K562 (cell line): ENCODE data around the gene NAT14. TPM values are rescaled to one million over a fixed set of nuclear protein-coding genes. Genes with fewer than 3 reads are reported as not detected.

Experiments
- ATAC-seq: fragments of 200-7000 bp; cut with Tn5 transposase; 3 replicates; pipeline ENCODE4 v1.9.1; 2020; ENCODE audit warnings: moderate library complexity
- BruUV-seq: library from RNA; stranded (reverse); fragments of 400-500 nt; replicated peaks from 2 replicates; lab custom pipeline; 2021; lab: Mats Ljungman, UMichigan
- CTCF ChIA-PET: fragments of 300-600 bp; formaldehyde crosslinking; extraction: SDS; loops from one replicate; lab custom pipeline; 2021; ENCODE audit warnings: low intra/inter-chr PET ratio; lab: Yijun Ruan, JAX
- POLR2A ChIA-PET: fragments of 300-600, 350-650 bp; sonication (Branson Sonifier 250); formaldehyde crosslinking; extraction: SDS; loops from one replicate; lab custom pipeline; 2021; ENCODE audit warnings: antibody characterized with exemption, inconsistent platforms; lab: Yijun Ruan, JAX
- DNase-seq, 4 experiments: peaks; one replicate each; pipeline versions ENCODE4 v3.0.0 to v3.0.0-alpha.2; 2011 to 2018; ENCODE audit warnings: low spot score in 3 of 4, mixed read lengths in 3 of 4; ENCODE audit errors: extremely low read depth in 1 of 4
- FAIRE-seq: peaks from 2 replicates; lab custom pipeline; 2011; peaks lifted over from hg19 to GRCh38; lab: Jason Lieb, UNC
- H2AFZ ChIP-seq: 2 replicates; pipeline ENCODE4 v1.6.0; 2011; ENCODE audit warnings: low read depth, low read length, control low read depth, inconsistent platforms
- H3K27ac ChIP-seq: fragments of 200-600 bp; 3 replicates; pipeline ENCODE4 v1.8.0; 2011; ENCODE audit warnings: low read depth, mild to moderate bottlenecking, control low read depth, inconsistent platforms, low read length, moderate library complexity, mixed read lengths; ENCODE audit errors: extremely low read depth
- H3K27me3 ChIP-seq, 2 experiments: fragments of 300-600 bp in 1 of 2; 2 replicates in 1 of 2; 3 replicates in 1 of 2; pipeline versions ENCODE4 v1.6.0 to v1.8.0; 2011; ENCODE audit warnings: inconsistent platforms in 2 of 2, low read length in 2 of 2, mild to moderate bottlenecking in 1 of 2, mixed read lengths in 1 of 2, moderate library complexity in 1 of 2; ENCODE audit not compliant: control insufficient read depth in 2 of 2, insufficient read depth in 2 of 2
- H3K36me3 ChIP-seq: fragments of 300-600 bp; 3 replicates; pipeline ENCODE4 v1.8.0; 2011; ENCODE audit warnings: mild to moderate bottlenecking, low read length, inconsistent platforms; ENCODE audit not compliant: control insufficient read depth, insufficient read depth
- H3K4me1 ChIP-seq, 2 experiments: fragments of 200-600 bp in 1 of 2; replicated peaks in 1 of 2; 2 replicates in 1 of 2; 3 replicates in 1 of 2; pipeline versions ENCODE4 v1.5.1 to v1.8.0; 2011; ENCODE audit warnings: inconsistent platforms in 2 of 2, low read length in 2 of 2, mild to moderate bottlenecking in 1 of 2, mixed read lengths in 1 of 2, moderate library complexity in 1 of 2; ENCODE audit not compliant: control insufficient read depth in 2 of 2, insufficient read depth in 2 of 2
- H3K4me2 ChIP-seq: 2 replicates; pipeline ENCODE4 v1.6.1; 2011; ENCODE audit warnings: low read length, control low read depth, inconsistent platforms, mixed read lengths; ENCODE audit not compliant: insufficient read depth
- H3K4me3 ChIP-seq: fragments of 200-600 bp; sonication (generic), shearing (Covaris generic); 2 replicates; pipeline ENCODE4 v1.5.1; 2016; ENCODE audit warnings: control low read depth, inconsistent platforms
- H3K79me2 ChIP-seq: fragments of 200-600 bp; 3 replicates; pipeline ENCODE4 v1.8.0; 2011; ENCODE audit warnings: low read length, inconsistent platforms; ENCODE audit not compliant: control insufficient read depth, insufficient read depth
- H3K9ac ChIP-seq, 2 experiments: 2 replicates each; pipeline versions ENCODE4 v1.6.0 to v1.6.1; 2011; ENCODE audit warnings: low read depth in 2 of 2, low read length in 2 of 2, control low read depth in 1 of 2, inconsistent platforms in 1 of 2, mild to moderate bottlenecking in 1 of 2, mixed read lengths in 1 of 2; ENCODE audit not compliant: insufficient read depth in 1 of 2
- H3K9me1 ChIP-seq: one replicate; pipeline ENCODE4 v1.6.0; 2011; ENCODE audit warnings: inconsistent platforms, mild to moderate bottlenecking, low read length, moderate library complexity; ENCODE audit not compliant: control insufficient read depth, insufficient read depth
- H3K9me3 ChIP-seq: replicated peaks from 2 replicates; pipeline ENCODE4 v1.5.1; 2011; ENCODE audit warnings: low read depth, low read length, inconsistent platforms; ENCODE audit not compliant: control insufficient read depth, insufficient read depth
- H4K20me1 ChIP-seq: replicated peaks from 2 replicates; pipeline ENCODE4 v1.6.1; 2011; ENCODE audit warnings: low read length, inconsistent platforms, mixed read lengths; ENCODE audit not compliant: control insufficient read depth, insufficient read depth
- ATF7 ChIP-seq: fragments of 450-650 bp; IDR thresholded peaks from 2 replicates; pipeline ENCODE4 v1.7.1; 2014; ENCODE audit warnings: mild to moderate bottlenecking, moderate library complexity
- HDGF ChIP-seq: fragments of 450-650 bp; IDR thresholded peaks from 2 replicates; pipeline ENCODE4 v1.6.1; 2016
- HEY1 ChIP-seq: fragments of 250-450 bp; sonication (Bioruptor Pico); IDR thresholded peaks from 2 replicates; pipeline ENCODE4 v1.5.0; 2020; ENCODE audit warnings: mild to moderate bottlenecking, moderate library complexity, borderline replicate concordance
- KDM1A ChIP-seq, 2 experiments: fragments of 450-650 bp; IDR thresholded peaks; 2 replicates each; pipeline ENCODE4 v1.6.1; 2016; ENCODE audit warnings: mild to moderate bottlenecking in 2 of 2
- RHOXF2B ChIP-seq: fragments of 250-450 bp; sonication (Bioruptor Pico); conservative IDR thresholded peaks from 2 replicates; pipeline ENCODE4 v1.5.1; 2021
- TCF3 ChIP-seq: sonication (generic); formaldehyde crosslinking; IDR thresholded peaks from 2 replicates; pipeline ENCODE4 v1.4.0; 2020; ENCODE audit warnings: mild to moderate bottlenecking, missing genetic modification reagents
- TCF7 ChIP-seq: sonication (generic); IDR thresholded peaks from 2 replicates; pipeline ENCODE4 v1.6.1; 2016; ENCODE audit warnings: antibody characterized with exemption, borderline replicate concordance
- TRIM24 ChIP-seq, 2 experiments: fragments of 450-650 bp; IDR thresholded peaks; 2 replicates each; pipeline ENCODE4 v1.6.1; 2016
- ZBTB8A ChIP-seq: fragments of 450-650 bp; IDR thresholded peaks from 2 replicates; pipeline ENCODE4 v1.6.1; 2018; ENCODE audit warnings: mild to moderate bottlenecking, moderate library complexity; ENCODE audit not compliant: partially characterized antibody
- ZC3H4 ChIP-seq: sonication (generic); formaldehyde crosslinking; IDR thresholded peaks from 2 replicates; pipeline ENCODE4 v1.9.0; 2021; ENCODE audit warnings: missing genetic modification reagents, borderline replicate concordance
- ZNF175 ChIP-seq: fragments of 200-800 bp; sonication (Bioruptor generic); IDR thresholded peaks from 2 replicates; pipeline ENCODE4 v1.6.1; 2016; ENCODE audit warnings: low read depth, mild to moderate bottlenecking, missing genetic modification characterization, missing compliant biosample characterization
- ZNF507 ChIP-seq: conservative IDR thresholded peaks from 2 replicates; pipeline ENCODE4 v1.6.1; 2017; ENCODE audit warnings: missing genetic modification characterization, missing compliant biosample characterization
- WGBS: fragments of 100-300 bp; shearing (Covaris generic); methylation state at CpG from one replicate; pipeline ENCODE4 v1.1.6; 2016; ENCODE audit warnings: low coverage, mixed read lengths; ENCODE audit not compliant: insufficient coverage; ENCODE audit errors: missing lambda C conversion rate; 5-methylcytosine and 5-hydroxymethylcytosine counted together
- in situ Hi-C: fragments of 300-500 bp; cut with MboI; formaldehyde crosslinking; loops from 4 replicates; pipeline ENCODE4 v1.15.0; 2018; ENCODE audit warnings: inconsistent platforms, mixed read lengths
- intact Hi-C: fragments of 100-400 bp; cut with micrococcal nuclease; formaldehyde crosslinking; loops from 2 replicates; pipeline ENCODE4 v1.14.2; 2022
- polyA plus RNA-seq, 8 experiments: library from polyadenylated mRNA; depleted of rRNA in 4 of 8; stranded (reverse) in 5 of 8; unstranded in 3 of 8; fragments of >200 nt; fragmentation: Nextera tagmentation in 2 of 8; fragmentation: Illumina TruSeq in 1 of 8; extraction: Ambion mirVana in 2 of 8; extraction: Trizol in 1 of 8; gene quantifications; 2 replicates each; pipeline versions ENCODE4 v1.2.1 to v1.2.3, GENCODE V29; 2011 to 2014; ENCODE audit warnings: inconsistent platforms in 1 of 8, missing spikeins in 1 of 8
- total RNA-seq, 7 experiments: library from RNA; depleted of rRNA in 6 of 7; stranded (reverse); fragments of >200 nt in 6 of 7; fragmentation: Illumina TruSeq in 2 of 7; extraction: Trizol in 2 of 7; gene quantifications; 2 replicates each; pipeline versions ENCODE4 v1.2.1 to v1.2.3, GENCODE V29; 2011 to 2021; ENCODE audit warnings: low replicate concordance in 1 of 7
- TF ChIP-seq, protein P1 (sequence below): fragments of 450-650 bp; IDR thresholded peaks from 2 replicates; pipeline ENCODE4 v1.6.1; 2017; ENCODE audit warnings: mild to moderate bottlenecking, moderate library complexity
- TF ChIP-seq, protein P2 (sequence below): fragments of 250-450 bp; sonication (Bioruptor Pico); IDR thresholded peaks from 2 replicates; pipeline ENCODE4 v1.8.0; 2021; ENCODE audit warnings: moderate library complexity, mild to moderate bottlenecking, inconsistent platforms
- TF ChIP-seq, protein P3 (sequence below): fragments of 450-650 bp; IDR thresholded peaks from 2 replicates; pipeline ENCODE4 v1.6.1; 2016; ENCODE audit warnings: low read depth, mild to moderate bottlenecking, moderate library complexity
- TF ChIP-seq, protein P4 (sequence below), 2 experiments: fragments of 450-650 bp; IDR thresholded peaks; 2 replicates each; pipeline ENCODE4 v1.6.1; 2016

The NAT14 gene
- total and polyA plus RNA-seq, 9 of the 15 experiments (the other 6 are each of a cell fraction or from before 2014, with no cell fraction given) = 2.4 to 77.0 (median 26.7) TPM

DNA sequence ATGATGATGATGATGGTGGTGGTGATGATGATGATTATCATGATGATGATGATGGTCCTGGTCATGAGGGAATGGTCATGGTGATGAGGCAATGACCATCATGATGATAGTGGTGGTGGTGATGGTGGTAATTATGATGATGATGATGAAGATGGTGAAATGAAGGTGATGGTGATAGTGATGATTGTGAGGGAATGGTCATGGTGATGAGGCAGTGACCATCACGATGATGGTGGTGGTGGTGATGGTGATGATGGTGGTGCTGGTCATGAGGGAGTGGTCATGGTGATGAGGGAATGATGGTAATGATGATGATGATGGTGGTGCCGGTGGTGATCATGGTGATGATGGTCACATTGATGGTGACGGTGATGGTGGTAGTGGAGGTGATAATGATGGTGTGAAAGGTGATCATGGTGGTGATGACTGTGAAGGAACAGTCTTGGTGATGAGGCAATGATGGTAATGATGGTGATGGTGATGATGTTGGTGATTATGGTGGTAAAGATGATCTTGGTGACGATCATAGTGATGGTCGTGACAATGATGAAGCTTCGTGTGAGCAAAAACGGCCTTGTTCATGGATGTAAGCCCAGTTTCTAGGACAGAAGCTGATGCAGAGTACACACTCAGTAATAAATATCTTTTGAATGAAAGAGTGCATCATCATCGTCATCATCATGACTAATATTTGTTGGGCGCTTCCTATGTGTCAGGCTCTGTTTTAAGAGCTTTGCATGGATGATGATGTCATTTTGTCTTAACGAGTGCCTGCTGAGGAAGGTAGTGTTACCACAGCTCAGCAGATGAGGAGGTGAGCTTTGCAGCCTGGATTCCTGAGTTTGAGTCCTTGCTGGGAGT, 34.7 kb downstream of the NAT14 start:
- Histone ChIP-seq H3K27me3 (peaks cover 0 to 3% of the 10 kb centered on the region in 2 experiments; a peak in 2 of 5 replicates), H3K9ac (no peak overlapping the region), H3K9me1 (no peaks in the 10 kb centered on the region), H3K4me1 (peaks cover 3 to 22% of the 10 kb centered on the region in 2 experiments; a peak in 3 of 5 replicates), H3K27ac (no peak overlapping the region), H3K79me2 (no peaks in the 10 kb centered on the region), H3K4me2 (no peak overlapping the region), H3K9me3 (no peaks in the 10 kb centered on the region; the same call in 1 of the 2 replicates), H3K4me3 (no peak overlapping the region), H3K36me3 (no peaks in the 10 kb centered on the region), H4K20me1 (no peaks in the 10 kb centered on the region), H2AFZ (no peak overlapping the region)
- in situ Hi-C loops (loop anchor here (5.0 to 10.0 kb wide), 2 partner anchors 108 to 295 kb away; no protein-coding TSS in a partner anchor), intact Hi-C loops (no loop called here)
- ChIA-PET CTCF (no interaction called here), POLR2A (interaction anchor here (0.9 kb wide), 2 partner anchors 109 to 110 kb away, joined by 3 to 4 read pairs; no protein-coding TSS in a partner anchor)
- DNase-seq (peak in 1 of 4 experiments; percentile 41), ATAC-seq (no peak), FAIRE-seq (no peak)
- BruUV-seq = no TSS peak
- WGBS = 20% methylated on average over 10 of the region's 10 CpGs
- TF ChIP-seq ZNF507 (tag) (no peak), HEY1 (CRISPR knock-in tag) (no peak), ATF7 (peak; percentile 91; the same call in 1 of the 2 replicates), TRIM24 (IDR thresholded peaks at IDR 0.05) (peak; percentile 11 to 26; a peak in 1 of 4 replicates), ZC3H4 (CRISPR knock-in tag) (0 out of 2 replicates have a peak, but pooled peaks have one; percentile 53), TCF3 (CRISPR knock-in tag) (no peak), KDM1A (IDR thresholded peaks at IDR 0.05) (peak; percentile 52 to 58; a peak in 3 of 4 replicates), TCF7 (no peak), HDGF (0 out of 2 replicates have a peak, but pooled peaks have one; percentile 76), RHOXF2B (CRISPR knock-in tag) (no peak), ZBTB8A (no peak), ZNF175 (CRISPR knock-in tag) (0 out of 2 replicates have a peak, but pooled peaks have one; percentile 12)
- TF ChIP-seq, protein P1, sequence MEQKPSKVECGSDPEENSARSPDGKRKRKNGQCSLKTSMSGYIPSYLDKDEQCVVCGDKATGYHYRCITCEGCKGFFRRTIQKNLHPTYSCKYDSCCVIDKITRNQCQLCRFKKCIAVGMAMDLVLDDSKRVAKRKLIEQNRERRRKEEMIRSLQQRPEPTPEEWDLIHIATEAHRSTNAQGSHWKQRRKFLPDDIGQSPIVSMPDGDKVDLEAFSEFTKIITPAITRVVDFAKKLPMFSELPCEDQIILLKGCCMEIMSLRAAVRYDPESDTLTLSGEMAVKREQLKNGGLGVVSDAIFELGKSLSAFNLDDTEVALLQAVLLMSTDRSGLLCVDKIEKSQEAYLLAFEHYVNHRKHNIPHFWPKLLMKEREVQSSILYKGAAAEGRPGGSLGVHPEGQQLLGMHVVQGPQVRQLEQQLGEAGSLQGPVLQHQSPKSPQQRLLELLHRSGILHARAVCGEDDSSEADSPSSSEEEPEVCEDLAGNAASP = no peak
- TF ChIP-seq, protein P2, sequence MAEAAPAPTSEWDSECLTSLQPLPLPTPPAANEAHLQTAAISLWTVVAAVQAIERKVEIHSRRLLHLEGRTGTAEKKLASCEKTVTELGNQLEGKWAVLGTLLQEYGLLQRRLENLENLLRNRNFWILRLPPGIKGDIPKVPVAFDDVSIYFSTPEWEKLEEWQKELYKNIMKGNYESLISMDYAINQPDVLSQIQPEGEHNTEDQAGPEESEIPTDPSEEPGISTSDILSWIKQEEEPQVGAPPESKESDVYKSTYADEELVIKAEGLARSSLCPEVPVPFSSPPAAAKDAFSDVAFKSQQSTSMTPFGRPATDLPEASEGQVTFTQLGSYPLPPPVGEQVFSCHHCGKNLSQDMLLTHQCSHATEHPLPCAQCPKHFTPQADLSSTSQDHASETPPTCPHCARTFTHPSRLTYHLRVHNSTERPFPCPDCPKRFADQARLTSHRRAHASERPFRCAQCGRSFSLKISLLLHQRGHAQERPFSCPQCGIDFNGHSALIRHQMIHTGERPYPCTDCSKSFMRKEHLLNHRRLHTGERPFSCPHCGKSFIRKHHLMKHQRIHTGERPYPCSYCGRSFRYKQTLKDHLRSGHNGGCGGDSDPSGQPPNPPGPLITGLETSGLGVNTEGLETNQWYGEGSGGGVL = no peak
- TF ChIP-seq, protein P3, sequence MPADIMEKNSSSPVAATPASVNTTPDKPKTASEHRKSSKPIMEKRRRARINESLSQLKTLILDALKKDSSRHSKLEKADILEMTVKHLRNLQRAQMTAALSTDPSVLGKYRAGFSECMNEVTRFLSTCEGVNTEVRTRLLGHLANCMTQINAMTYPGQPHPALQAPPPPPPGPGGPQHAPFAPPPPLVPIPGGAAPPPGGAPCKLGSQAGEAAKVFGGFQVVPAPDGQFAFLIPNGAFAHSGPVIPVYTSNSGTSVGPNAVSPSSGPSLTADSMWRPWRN = no peak
- TF ChIP-seq, protein P4, sequence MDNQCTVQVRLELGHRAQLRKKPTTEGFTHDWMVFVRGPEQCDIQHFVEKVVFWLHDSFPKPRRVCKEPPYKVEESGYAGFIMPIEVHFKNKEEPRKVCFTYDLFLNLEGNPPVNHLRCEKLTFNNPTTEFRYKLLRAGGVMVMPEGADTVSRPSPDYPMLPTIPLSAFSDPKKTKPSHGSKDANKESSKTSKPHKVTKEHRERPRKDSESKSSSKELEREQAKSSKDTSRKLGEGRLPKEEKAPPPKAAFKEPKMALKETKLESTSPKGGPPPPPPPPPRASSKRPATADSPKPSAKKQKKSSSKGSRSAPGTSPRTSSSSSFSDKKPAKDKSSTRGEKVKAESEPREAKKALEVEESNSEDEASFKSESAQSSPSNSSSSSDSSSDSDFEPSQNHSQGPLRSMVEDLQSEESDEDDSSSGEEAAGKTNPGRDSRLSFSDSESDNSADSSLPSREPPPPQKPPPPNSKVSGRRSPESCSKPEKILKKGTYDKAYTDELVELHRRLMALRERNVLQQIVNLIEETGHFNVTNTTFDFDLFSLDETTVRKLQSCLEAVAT (IDR thresholded peaks at IDR 0.05) = peak; percentile 15 to 46; a peak in 1 of 4 replicates
